ENCODE data around the gene LRMDA. TPM values are rescaled to one million over a fixed set of nuclear protein-coding genes. Genes with fewer than 3 reads are reported as not detected.

Gene LRMDA
- polyA plus RNA-seq, 4 donors = 19.1 to 23.0 (median 20.7) TPM

DNA sequence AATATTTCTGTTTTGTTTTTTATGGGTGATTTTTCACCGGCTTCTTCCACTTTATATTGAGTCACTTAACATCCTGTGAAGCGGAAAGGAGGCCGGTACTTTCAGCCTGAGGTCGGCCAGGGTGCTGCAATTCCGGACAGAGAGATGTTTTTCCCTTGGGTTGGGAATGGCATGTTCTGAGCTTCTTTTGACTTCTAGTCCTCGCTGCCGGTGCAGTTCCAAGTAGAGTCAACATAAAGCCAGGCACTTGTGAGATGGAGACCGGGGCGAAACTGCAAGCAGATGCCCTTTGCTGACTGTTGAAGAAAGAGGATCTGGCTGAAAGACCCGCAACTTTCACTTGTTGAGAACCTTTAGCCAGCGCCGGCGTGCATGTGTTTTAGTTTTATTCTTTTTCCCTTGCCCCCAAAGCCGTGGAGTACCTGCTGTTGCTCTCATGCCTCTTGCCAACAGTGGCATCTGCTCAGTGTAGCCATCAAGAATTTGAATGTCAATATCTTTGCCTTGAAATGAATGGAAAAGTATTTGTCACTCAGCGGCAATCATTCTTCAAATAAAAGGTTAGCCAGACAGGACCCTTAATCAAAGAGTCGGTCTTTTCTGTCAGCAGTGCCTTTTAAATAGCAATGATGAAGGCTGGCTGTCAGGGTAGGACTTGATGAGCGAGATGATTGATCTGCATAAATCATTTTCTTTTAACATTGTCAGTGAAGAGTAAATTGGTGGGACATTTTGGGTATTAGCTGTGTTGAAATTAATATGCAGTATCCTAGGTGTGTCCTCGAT lies 351.2 kb downstream of the LRMDA start:
- DNase-seq (ENCODE audit: low read depth in 4 of 4, low spot score in 3 of 4) = no peak

DNA sequence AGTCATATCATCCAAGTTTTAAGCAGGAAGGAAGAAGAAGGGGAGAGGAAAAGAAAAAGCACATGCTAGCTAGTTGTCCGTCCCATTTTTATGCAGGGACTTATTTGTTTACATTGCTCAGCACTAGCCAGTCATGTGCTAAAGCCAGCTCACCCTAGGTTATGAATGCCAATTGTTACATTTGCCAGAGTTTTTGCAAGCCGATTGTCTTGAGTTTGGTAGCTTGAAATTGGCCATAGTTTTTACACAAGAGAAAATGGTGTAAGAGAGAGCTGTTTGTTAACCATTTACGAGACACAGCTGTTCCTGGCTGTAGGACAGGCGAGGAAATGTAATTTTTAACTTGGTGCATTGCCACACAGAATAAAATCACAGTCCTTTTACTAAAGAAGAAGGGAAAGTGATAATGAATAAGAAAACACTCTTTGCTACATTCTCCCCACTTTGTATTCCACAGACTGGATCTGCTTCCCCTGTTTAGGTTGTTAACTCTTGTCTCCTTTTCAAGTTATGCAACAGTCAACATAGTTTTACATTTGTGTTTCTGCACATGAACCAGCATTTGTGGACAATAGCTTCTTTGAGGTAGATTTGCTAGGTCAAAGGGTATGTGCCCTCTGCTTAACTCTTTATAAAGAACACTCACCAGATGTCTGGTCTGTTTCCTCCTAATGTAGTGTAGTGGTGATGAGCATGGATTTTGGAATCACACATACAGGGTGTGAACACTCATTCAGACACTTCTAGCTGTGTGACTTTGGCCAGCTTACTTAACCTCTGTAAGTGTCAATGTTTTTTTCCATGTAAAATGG lies 357.2 kb downstream of the LRMDA start:
- DNase-seq (ENCODE audit: low read depth in 4 of 4, low spot score in 3 of 4) = peak in 1 of 4 donors; percentile 16

DNA sequence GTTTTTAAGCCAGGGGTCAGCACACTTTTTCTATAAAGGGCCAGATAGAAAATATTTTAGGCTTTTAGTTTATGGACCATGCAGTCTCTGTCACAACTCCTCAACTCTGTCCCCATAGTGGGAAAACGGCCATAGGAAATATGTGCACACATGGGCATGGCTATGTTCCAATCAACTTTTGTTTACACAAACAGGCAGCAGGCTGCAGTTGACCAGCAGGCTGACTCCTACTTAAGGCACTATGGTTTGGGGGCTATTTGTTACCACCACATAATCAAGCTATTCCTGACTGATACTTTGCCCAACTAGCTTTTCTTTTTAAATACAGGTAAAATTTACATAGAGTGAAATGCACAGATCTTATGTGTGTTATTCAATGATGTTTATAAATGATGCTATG lies 362.4 kb downstream of the LRMDA start:
- no peak for DNase-seq (ENCODE audit: low read depth in 4 of 4, low spot score in 3 of 4)

DNA sequence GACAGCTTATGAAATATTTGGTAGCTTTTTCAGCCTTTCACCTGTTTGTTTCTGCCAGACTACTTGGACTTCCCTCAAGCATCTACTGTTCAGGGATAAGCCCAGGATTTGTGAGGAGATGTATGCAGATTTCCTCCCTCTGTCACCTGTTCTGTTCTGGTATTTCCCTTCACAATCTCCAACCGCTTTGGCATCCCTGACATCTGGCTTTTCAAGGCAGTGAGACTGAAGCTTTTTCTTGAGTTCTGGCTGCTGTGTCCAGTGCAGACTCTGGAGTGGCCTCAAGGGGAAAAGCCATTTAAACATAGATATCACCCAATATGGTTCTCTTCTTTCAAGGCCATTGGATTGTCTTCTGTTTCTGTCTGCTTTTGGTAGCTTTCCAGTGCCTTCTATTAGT lies 369.7 kb downstream of the LRMDA start:
- no peak for DNase-seq (ENCODE audit: low read depth in 4 of 4, low spot score in 3 of 4)

DNA sequence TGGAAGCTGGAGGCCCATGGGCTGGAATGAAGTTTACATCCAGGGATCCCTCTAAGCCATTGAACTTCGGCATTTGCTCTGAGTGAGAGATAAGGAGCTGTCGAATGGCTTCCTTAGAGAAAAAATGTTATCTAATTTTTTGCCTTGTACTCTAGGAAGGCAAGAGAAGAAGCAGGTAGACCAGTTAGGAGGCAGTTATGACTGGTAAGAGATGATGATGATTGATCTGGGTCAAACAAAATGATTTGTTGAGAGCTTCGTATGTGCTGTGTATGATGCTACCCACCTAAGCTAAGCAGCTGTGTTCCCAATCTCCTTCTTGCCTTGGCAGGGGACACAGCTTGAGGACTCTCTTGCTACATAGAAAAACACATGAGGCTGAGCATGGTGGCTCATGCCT lies 370.2 kb downstream of the LRMDA start:
- no peak for DNase-seq (ENCODE audit: low read depth in 4 of 4, low spot score in 3 of 4)

DNA sequence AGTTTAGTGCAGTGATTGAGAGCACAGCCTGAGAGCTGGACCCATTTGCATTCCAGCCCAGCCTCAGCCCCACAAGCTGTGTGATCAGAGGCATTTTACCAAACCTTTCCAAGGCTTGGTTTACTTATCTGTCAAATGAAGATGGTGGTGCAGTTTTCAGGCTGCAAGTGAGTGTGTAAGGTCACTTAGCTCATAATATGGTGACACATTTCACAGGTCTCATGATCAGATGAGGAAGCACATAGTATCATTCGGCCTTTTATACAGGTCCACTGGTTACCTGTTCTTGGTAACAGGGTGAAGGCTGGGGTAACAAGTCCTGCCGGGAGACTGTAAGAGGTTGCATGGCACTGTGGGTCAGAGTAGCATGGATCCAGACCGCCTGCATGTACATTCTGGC lies 371.7 kb downstream of the LRMDA start:
- no peak for DNase-seq (ENCODE audit: low read depth in 4 of 4, low spot score in 3 of 4)

DNA sequence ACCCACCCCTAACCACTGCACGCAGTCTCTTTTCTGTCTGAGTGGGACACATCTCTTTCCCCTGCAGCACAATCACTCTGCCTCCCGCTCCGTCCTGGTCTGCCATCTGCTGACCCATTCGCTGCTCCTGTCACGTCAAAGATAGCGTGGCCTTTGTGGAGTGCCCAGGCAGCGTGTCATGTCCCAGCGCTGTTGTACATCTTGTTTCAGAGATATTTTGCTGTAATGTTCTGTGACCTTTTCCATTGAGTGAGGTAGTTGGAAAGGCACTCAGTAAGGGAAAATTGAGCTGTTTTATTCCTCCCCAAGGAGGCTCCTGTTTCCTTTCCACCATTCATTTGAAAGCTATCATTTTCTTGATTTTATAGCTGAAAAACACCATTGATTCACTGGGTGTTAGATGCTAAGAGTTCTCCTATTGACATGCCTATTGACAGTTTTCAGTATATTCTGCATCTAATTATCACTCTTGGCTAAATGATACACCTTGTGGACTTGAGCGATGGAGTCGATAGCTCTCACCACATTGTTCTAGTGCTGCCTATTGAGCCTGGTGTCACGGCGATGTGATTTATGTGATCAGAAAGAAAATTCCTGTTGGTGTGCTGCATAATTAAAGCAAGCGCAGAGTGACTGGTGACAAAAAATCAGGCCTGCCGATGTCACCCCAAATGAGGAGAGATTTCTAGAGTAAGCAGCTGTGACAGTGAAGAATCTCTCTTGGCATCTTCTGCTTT lies 372.6 kb downstream of the LRMDA start:
- DNase-seq (ENCODE audit: low read depth in 4 of 4, low spot score in 3 of 4) = no peak

DNA sequence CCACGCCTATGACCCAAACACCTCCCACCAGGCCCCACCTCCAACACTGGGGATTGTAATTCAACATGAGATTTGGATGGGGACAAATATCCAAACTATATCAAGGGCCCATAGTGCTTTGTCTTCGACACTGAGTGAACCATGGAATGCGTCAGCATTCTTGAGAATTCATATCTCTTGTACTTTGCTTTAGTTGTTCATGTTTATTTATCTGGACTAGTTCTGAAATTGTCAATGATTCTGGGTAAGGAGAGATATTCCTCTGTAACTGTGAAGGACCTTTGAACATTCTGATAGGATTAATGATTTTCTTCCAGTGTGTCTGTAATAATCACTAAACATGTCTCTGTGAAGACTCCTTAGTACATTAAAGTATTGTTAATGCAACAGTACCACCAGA lies 374.8 kb downstream of the LRMDA start:
- no peak for DNase-seq (ENCODE audit: low read depth in 4 of 4, low spot score in 3 of 4)

DNA sequence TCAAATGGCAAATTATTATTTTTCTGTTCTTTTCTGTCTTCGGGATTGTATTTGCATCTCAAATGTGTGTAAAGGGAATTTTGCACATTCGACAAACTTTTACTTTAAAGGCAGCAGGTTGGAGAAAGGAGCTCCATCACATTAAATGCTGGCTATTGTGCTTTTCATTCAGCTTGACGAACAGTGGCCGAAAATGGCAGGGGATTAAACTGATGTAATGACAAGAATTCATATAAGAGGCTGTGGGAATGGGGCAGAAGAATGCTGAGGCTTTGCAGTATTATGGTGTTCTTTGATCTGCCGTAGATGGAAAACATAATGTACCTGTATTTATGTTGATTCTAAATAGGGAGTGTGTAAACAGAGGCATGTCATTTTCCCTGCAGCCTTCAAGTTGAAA lies 376.0 kb downstream of the LRMDA start:
- DNase-seq (ENCODE audit: low read depth in 4 of 4, low spot score in 3 of 4) = no peak

DNA sequence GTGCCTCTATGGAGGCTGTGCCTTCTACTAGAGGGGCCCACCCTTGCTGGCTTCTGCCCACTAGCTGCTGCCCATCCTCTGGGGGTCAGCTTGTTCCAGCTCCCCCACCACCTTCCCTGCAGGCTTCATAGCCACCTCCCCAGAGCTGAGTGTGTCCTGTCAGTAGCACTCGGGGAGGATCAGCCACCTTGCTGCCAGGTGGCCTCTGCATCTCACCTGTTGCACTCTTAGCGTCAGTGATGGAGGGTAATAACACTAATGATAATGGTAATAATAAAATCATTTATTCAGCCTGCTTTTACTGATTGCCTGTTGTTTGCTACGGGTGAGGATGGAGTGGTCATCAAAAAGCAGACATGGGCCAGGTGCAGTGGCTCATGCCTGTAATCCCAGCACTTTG lies 377.6 kb downstream of the LRMDA start:
- DNase-seq (ENCODE audit: low read depth in 4 of 4, low spot score in 3 of 4) = no peak

DNA sequence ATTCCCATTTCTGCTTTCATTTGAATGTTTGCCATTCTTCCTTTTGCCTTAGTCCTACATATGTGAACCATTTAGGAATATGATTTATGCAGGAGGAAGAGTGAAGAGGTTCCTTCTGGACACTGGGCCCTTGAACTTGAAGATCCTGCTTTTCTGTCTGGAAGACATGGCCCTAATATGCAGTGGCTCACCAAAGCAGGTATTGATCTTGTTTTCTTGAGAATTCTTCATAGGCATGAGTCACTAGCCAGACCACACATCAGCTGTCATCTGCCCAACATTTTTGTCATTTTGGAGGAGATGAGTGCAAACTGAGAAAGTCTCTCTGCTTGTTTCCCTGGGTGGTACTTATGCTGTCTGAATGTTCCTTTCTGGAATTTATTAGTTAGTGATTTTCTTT lies 382.6 kb downstream of the LRMDA start:
- DNase-seq (ENCODE audit: low read depth in 4 of 4, low spot score in 3 of 4) = no peak

DNA sequence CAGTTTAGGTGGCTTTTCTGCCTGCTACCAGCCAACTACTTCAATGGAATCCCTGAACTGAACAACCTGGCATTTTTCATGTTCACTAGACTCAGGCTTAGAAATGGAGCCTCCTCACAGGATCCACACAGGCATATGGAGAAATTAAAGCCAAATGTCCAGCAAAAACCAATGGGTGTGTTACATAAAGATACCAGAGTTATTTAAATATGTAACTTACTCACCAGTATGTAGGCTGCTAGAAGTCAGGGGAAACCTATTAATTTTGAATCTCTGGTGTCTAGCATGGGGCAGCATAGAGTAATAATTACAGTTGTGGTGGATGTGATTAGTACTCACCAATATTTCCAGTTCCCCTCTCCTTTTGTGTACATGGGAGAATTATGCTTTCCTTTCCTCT lies 383.6 kb downstream of the LRMDA start:
- no peak for DNase-seq (ENCODE audit: low read depth in 4 of 4, low spot score in 3 of 4)

DNA sequence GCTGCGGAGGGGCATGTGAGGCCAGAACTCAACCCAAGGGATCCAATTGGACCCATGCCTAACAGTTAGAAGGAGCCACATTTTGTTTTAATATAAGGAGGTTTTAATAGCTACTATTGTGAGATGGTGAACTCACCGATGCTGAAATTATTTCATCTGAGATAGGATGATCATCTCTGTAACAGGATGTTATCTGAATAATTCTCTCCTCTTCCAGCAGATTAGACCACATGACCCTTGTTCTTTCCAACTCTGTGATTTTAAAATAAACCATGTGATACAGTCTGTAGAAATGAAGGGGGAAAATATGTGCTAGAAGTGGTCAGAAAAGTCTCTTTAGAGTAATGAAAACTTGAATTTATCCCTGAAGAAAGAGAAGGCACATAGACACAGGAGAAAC lies 385.8 kb downstream of the LRMDA start:
- DNase-seq (ENCODE audit: low read depth in 4 of 4, low spot score in 3 of 4) = no peak

DNA sequence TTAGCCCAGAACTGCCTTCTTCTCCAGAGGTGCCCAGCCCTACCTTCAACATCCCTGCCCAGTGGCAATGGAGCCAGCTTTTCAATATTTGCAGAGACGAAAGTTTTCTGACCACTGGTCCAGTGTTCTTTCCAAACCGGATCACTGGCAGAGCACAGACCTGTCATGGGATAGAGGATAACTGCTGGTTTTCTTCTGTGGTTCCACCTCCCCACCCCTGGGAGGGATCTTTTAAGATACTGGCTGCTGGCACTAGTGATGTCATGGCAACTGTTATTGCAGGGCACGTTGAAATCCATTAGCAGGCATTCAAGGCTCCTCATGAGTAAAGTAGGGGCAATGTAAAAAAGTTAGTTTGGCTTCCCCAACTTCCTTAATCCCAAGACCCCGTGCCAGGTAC lies 387.1 kb downstream of the LRMDA start:
- DNase-seq (ENCODE audit: low read depth in 4 of 4, low spot score in 3 of 4) = no peak

DNA sequence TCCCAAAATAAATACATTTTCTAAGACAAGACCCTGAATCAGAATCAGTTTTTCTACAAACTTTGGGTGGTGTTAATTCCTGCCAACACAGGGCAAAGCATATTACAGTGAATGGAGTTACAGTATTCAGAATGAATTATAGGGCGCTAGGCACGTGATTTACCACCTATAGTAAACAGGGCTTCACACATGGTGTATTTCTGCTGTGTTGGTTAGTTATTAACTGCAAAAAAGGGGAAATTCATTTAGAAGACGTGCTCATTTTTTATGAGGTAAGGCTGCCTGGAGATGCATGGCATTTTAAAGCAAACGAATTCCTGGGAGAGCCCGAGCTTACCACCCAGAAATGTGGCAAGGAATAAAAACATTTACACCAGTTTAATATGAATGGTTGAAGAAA lies 393.8 kb downstream of the LRMDA start:
- peak in 2 of 4 donors; percentile 33 to 52 for DNase-seq (ENCODE audit: low read depth in 4 of 4, low spot score in 3 of 4)

DNA sequence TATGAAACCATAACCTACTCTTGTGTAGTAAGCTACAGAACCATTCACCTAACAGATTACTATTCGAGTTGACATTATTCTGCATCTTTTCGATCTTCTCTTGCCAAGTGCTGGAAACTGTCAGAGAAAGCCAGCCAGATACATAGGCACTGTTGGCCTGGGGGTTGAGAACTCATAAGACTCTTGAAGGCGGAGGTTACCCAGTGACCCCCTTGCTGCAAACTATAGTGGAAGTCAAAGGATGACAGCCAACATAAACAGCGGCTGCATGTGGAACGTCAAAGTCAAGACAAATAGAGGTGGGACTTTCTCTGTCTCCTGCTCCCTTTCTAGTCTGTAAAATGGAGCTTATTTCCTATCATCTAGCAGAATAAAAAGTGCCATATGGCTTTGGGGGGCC lies 394.2 kb downstream of the LRMDA start:
- DNase-seq (ENCODE audit: low read depth in 4 of 4, low spot score in 3 of 4) = no peak

DNA sequence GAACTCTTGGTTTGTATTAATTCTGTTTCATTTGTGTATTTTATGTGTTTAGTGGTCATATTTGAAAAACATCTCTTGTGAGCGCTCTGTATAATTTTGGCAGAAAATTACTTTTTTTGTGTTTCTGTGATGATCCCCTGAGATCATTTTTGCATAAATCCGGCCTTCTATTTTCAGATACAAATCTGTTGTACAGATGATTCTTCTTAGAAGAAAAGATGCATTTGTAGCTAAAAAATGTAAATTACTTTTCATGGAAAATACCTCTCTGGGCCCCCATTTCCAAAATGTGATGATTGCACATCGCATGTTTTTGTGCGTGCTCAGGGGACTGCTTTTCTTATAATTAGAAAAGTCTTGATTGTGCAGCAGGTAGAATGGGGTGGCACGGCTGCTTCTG lies 395.4 kb downstream of the LRMDA start:
- no peak for DNase-seq (ENCODE audit: low read depth in 4 of 4, low spot score in 3 of 4)

DNA sequence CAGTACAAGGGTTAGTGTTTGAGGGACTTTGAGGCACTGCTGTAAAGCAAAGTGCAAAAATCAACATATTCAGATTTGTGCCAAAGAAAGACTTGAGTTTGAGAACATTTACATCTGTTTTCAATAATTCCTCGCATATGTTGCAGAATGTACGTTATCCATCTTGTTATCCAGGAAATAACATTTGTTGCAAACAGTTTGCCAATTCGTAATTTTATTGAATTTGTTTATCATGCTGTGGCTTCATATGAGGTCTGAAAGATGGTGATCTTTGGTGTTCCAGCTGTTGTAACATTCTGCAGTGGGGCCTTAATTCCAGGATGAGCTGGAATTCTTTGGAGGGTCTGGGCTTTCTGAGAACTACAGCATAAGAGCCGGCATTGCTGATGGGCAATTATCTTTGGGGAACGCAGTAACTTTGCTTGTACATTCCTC lies 396.2 kb downstream of the LRMDA start:
- DNase-seq (ENCODE audit: low read depth in 4 of 4, low spot score in 3 of 4) = no peak

DNA sequence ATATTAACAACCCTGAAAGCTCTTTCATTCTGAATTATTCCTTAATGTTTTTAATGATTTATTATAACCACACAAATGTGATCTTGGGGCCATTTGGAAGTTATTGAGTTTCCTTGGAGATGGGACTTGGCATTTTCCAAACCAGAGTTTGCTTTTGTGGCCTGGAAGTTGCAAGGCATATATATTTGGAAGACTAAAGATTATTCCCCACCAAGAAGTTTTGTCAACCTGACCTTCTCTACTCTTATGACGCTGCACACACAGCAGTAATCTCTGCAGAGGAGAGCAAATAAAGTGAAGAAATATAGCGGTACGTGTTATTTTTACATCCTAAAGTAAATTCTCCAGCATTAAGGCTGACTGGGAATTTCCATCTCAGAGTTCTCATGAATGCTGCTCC lies 397.0 kb downstream of the LRMDA start:
- DNase-seq (ENCODE audit: low read depth in 4 of 4, low spot score in 3 of 4) = no peak

DNA sequence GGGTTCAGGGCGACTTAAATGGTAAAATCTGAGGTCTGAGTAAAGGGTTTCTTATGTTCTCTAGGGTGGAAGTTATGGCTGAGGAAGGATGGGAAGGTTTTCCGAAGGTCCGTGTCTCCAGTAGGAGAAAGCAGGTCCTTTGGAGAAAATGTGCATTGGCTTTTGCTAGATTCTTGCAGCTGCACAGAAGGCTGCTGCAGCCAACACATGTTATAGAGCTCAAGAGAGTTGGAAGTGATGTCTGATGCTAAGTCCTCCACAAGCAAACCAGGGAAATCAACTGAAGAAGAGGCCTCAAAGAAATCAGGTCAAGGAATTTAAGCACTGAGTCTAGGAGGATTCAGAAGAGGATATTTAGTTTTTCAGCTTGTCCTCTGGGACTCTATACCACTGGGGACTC lies 404.6 kb downstream of the LRMDA start:
- no peak for DNase-seq (ENCODE audit: low read depth in 4 of 4, low spot score in 3 of 4)

DNA sequence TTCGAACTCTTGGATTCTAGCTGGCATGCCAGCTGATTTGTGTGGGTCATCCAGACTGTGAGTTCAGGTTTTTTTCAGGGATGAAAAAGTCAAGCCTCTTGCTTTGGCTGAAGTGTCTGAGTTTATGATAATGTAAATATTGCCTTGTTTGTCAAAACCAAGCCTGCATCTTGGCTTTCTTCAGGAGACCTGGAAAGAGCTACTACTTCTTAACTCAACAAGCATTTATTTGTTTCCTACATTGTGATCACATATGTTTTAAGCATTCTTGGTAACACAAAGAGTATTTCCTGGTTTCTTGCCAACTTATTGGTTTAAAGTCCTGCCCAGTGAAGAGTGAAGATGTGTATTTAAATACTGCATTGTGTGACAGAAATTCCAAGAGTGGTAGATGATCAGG lies 407.1 kb downstream of the LRMDA start:
- no peak for DNase-seq (ENCODE audit: low read depth in 4 of 4, low spot score in 3 of 4)
